ENCODE results near the gene KIF19. TPM values are rescaled to one million over a fixed set of nuclear protein-coding genes. Genes with fewer than 3 reads are reported as not detected.

Gene KIF19
- total and polyA plus RNA-seq, 3 donors from 2014 or later = 2.0 to 3.3 (median 3.0) TPM

GRCh38 chr17:74385201-74385600 is 59.2 kb downstream of the KIF19 start:
- intact Hi-C loops (cut with DNase I; ENCODE audit: low total_unique reads) = no loop called here
- TF ChIP-seq CTCF (IDR thresholded peaks at IDR 0.05) (no peak), POLR2A (IDR thresholded peaks at IDR 0.05) (no peak)
- WGBS, 2 donors = 85 to 94% methylated on average over 3 of the region's 3 CpGs

DNA sequence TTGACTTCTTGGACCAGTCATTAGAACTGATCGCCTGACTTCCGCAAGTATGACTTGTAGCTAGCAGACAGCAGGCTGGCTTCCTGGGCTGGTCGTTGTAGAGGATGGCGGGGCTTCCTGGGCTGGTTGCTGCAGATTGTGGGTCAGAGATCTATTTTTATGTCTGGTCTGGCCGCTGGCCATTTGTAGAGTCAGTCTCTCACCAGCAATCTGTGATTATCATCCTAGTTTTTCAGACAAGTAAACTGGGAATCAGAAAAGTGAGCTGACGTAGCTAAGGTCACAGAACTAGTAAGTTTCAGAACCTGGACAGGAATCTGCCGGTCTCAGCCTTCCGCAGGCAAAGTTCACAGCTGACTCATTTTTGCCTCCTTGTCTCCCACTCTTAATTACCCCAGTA is 60.4 kb downstream of the KIF19 start:
- no peaks in the 10 kb centered on the region for H3K9me3 ChIP-seq
- H3K36me3 ChIP-seq (ENCODE audit: low read depth, missing control alignments) = no peaks in the 10 kb centered on the region
- DNase-seq = no peak
- intact Hi-C loops (cut with DNase I; ENCODE audit: low total_unique reads) = no loop called here
- no peaks in the 10 kb centered on the region for H3K27me3 ChIP-seq
- H3K4me3 ChIP-seq = no peak overlapping the region
- no peaks in the 10 kb centered on the region for H3K4me1 ChIP-seq
- H3K27ac ChIP-seq = no peak overlapping the region
- TF ChIP-seq CTCF (IDR thresholded peaks at IDR 0.05) (no peak), POLR2A (IDR thresholded peaks at IDR 0.05) (no peak)
- 61 to 70% methylated on average over 8 of the region's 8 CpGs for WGBS, 2 donors

More at GRCh38 chr17:74385201-74385600, 59.2 kb downstream of the KIF19 start:
- no peak overlapping the region for H3K27ac ChIP-seq
- no peaks in the 10 kb centered on the region for H3K27me3 ChIP-seq
- DNase-seq = no peak
- no peaks in the 10 kb centered on the region for H3K36me3 ChIP-seq (ENCODE audit: low read depth, missing control alignments)
- H3K4me3 ChIP-seq = no peak overlapping the region
- no peaks in the 10 kb centered on the region for H3K9me3 ChIP-seq
- H3K4me1 ChIP-seq = no peaks in the 10 kb centered on the region

GRCh38 chr17:74387365-74388218 is 61.6 kb downstream of the KIF19 start:
- H3K27me3 ChIP-seq = no peaks in the 10 kb centered on the region
- no peak overlapping the region for H3K27ac ChIP-seq
- H3K4me1 ChIP-seq = no peaks in the 10 kb centered on the region
- H3K4me3 ChIP-seq = no peak overlapping the region
- no peaks in the 10 kb centered on the region for H3K9me3 ChIP-seq
- intact Hi-C loops (cut with DNase I; ENCODE audit: low total_unique reads) = no loop called here
- WGBS, 2 donors = 84 to 89% methylated on average over 14 to 17 of the region's 17 CpGs
- TF ChIP-seq POLR2A (IDR thresholded peaks at IDR 0.05) (no peak), CTCF (IDR thresholded peaks at IDR 0.05) (no peak)
- DNase-seq = no peak
- H3K36me3 ChIP-seq (ENCODE audit: low read depth, missing control alignments) = no peaks in the 10 kb centered on the region

DNA sequence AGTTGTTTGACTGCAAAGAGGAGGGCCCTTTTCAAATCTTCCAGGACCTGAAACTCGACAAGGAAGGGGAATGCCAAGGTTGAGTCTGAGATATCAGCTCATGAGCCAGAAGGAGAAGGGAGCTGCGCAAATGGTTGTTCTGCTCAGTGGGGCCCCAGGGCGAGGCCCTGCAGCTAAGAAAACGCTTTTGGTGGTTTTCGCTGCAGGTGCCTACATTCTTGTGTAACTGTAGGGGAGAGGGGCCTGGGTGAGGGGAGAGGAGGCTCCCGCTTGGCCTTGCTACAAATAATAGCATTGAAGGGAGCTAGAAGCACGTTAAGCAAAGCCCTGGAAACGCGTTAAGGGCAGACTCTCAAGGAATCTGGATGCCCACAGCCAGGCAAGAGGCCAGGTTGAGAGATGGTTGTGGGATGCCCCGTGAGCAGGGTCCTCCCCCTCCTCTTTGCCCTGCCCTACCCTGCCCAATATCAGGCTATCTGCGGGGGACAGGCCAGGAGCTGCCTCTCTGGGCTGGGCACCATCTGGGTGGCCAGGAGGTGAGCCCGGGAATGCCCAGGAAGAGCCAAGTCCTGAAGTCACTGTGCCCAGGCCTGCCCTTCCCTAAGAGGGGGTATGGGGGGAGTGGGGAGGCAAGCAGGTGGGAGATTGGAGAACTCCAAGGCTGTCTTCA is 63.2 kb downstream of the KIF19 start:
- Histone ChIP-seq H3K4me3 (no peak overlapping the region), H3K4me1 (no peaks in the 10 kb centered on the region), H3K27me3 (no peaks in the 10 kb centered on the region), H3K36me3 (ENCODE audit: low read depth, missing control alignments) (no peaks in the 10 kb centered on the region), H3K27ac (no peak overlapping the region), H3K9me3 (no peaks in the 10 kb centered on the region)
- no peak for DNase-seq
- TF ChIP-seq CTCF (IDR thresholded peaks at IDR 0.05) (no peak), POLR2A (IDR thresholded peaks at IDR 0.05) (no peak)
- WGBS, 2 donors = 79 to 82% methylated on average over 12 of the region's 12 CpGs
- intact Hi-C loops (cut with DNase I; ENCODE audit: low total_unique reads) = no loop called here

Measured in testis (tissue), 3 donors.